ENCODE results near the gene FER. TPM values are rescaled to one million over a fixed set of nuclear protein-coding genes. Genes with fewer than 3 reads are reported as not detected.

Gene FER
- total RNA-seq, 2 experiments from 2014 or later, result 14.2 to 15.9 TPM

DNA sequence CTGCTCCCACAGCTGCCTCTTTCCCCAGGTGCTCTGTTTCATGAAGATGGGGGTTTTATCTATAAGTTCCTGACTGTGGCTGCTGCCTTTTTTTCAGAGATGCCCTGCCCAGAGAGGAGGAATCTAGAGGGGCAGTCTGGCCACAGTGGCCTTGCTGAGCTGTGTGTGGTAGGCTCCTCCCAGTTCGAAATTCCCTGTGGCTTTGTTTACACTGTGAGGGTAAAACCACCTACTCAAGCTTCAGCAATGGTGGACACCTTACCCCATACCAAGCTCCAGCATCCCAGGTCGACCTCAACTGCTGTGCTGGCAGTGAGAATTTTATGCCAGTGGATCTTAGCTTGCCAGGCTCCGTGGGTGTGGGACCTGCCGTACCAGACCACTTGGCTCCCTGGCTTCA is 250.0 kb downstream of the FER start:
- ChIA-PET CTCF (no interaction called here), POLR2A (no interaction called here)
- Mint-ChIP-seq H3K27ac (no peak overlapping the region), H3K4me1 (ENCODE audit: low read depth) (no peaks in the 10 kb centered on the region), H3K4me3 (no peak overlapping the region), H3K36me3 (ENCODE audit: low read depth) (peaks cover 40% of the 10 kb centered on the region), H3K27me3 (no peaks in the 10 kb centered on the region), H3K9me3 (peaks cover 10% of the 10 kb centered on the region)
- H3K4me1 ChIP-seq (ENCODE audit: insufficient read depth, low read length), result no peaks in the 10 kb centered on the region
- ATAC-seq (ENCODE audit: poor library complexity) (no peak), DNase-seq (no peak)
- TF ChIP-seq, protein P1, sequence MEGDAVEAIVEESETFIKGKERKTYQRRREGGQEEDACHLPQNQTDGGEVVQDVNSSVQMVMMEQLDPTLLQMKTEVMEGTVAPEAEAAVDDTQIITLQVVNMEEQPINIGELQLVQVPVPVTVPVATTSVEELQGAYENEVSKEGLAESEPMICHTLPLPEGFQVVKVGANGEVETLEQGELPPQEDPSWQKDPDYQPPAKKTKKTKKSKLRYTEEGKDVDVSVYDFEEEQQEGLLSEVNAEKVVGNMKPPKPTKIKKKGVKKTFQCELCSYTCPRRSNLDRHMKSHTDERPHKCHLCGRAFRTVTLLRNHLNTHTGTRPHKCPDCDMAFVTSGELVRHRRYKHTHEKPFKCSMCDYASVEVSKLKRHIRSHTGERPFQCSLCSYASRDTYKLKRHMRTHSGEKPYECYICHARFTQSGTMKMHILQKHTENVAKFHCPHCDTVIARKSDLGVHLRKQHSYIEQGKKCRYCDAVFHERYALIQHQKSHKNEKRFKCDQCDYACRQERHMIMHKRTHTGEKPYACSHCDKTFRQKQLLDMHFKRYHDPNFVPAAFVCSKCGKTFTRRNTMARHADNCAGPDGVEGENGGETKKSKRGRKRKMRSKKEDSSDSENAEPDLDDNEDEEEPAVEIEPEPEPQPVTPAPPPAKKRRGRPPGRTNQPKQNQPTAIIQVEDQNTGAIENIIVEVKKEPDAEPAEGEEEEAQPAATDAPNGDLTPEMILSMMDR (IDR thresholded peaks at IDR 0.05), result no peak
- no peaks in the 10 kb centered on the region for H3K36me3 ChIP-seq (ENCODE audit: insufficient read depth, low read length)
- intact Hi-C loops (cut with DNase I, micrococcal nuclease), result no loop called here
- H3K27ac ChIP-seq (ENCODE audit: low read depth in 1 of 2, low read length in 2 of 2), result no peak overlapping the region
- no peak overlapping the region for H3K4me3 ChIP-seq (ENCODE audit: low read length)
- H3K27me3 ChIP-seq (ENCODE audit: control insufficient read depth in 1 of 2, insufficient read depth in 2 of 2, low read length in 2 of 2), result no peaks in the 10 kb centered on the region
- peaks cover 0 to 23% of the 10 kb centered on the region in 2 experiments for H3K9me3 ChIP-seq (ENCODE audit: control insufficient read depth in 1 of 2, insufficient read depth in 1 of 2, low read length in 2 of 2)

DNA sequence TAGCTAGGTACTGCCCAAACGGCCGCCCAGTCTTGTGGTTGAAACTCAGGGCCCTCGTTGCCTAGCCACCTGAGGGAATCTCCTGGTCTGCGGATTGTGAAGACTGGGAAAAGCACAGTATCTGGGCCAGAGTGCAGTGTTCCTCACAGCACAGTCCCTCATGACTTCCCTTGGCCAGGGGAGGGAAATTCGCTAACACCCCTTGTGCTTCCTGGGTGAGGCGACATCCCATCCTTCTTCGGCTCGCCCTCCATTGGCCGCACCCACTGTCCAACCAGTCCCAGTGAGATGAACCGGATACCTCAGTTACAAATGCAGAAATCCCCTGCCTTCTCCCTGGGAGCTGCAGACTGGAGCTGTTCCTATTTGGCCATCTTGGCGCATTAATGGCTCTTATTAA is 250.5 kb downstream of the FER start:
- Mint-ChIP-seq H3K4me1 (ENCODE audit: low read depth) (no peaks in the 10 kb centered on the region), H3K9me3 (peaks cover 10% of the 10 kb centered on the region), H3K27me3 (no peaks in the 10 kb centered on the region), H3K4me3 (no peak overlapping the region), H3K36me3 (ENCODE audit: low read depth) (peaks cover 40% of the 10 kb centered on the region), H3K27ac (no peak overlapping the region)
- Histone ChIP-seq H3K4me1 (ENCODE audit: insufficient read depth, low read length) (no peaks in the 10 kb centered on the region), H3K27me3 (ENCODE audit: control insufficient read depth in 1 of 2, insufficient read depth in 2 of 2, low read length in 2 of 2) (no peaks in the 10 kb centered on the region), H3K4me3 (ENCODE audit: low read length) (no peak overlapping the region), H3K9me3 (ENCODE audit: control insufficient read depth in 1 of 2, insufficient read depth in 1 of 2, low read length in 2 of 2) (peaks cover 0 to 18% of the 10 kb centered on the region in 2 experiments), H3K36me3 (ENCODE audit: insufficient read depth, low read length) (no peaks in the 10 kb centered on the region), H3K27ac (ENCODE audit: low read depth in 1 of 2, low read length in 2 of 2) (no peak overlapping the region)
- TF ChIP-seq, protein P1 (IDR thresholded peaks at IDR 0.05), result no peak
- ATAC-seq (ENCODE audit: poor library complexity) (no peak), DNase-seq (no peak)
- intact Hi-C loops (cut with DNase I, micrococcal nuclease), result no loop called here
- ChIA-PET POLR2A (no interaction called here), CTCF (no interaction called here)

DNA sequence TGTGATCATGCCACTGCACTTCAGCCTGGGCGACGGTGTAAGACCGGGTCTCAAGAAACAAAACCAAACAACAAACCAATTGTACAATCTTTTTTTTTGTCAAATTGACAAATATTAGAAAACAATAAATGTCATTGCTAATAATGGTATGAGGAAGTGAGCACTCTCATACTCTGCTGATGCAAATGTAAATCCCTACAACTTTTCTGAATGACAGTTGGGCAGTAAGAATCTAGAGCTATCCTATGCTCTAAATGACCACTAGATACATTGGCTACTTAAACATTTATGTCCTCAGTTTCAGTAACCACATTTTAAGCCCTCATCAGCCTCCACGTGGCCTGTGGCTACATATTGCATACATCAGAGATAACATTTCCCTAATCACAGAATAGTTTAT is 256.2 kb downstream of the FER start:
- no peak overlapping the region for H3K4me3 ChIP-seq (ENCODE audit: low read length)
- H3K27ac ChIP-seq (ENCODE audit: low read depth in 1 of 2, low read length in 2 of 2), result no peak overlapping the region
- intact Hi-C loops (cut with DNase I, micrococcal nuclease), result no loop called here
- DNase-seq, result no peak
- no peaks in the 10 kb centered on the region for H3K4me1 ChIP-seq (ENCODE audit: insufficient read depth, low read length)
- ATAC-seq (ENCODE audit: poor library complexity), result no peak
- H3K9me3 Mint-ChIP-seq, result no peaks in the 10 kb centered on the region
- TF ChIP-seq, protein P1 (IDR thresholded peaks at IDR 0.05), result no peak
- H3K9me3 ChIP-seq (ENCODE audit: control insufficient read depth in 1 of 2, insufficient read depth in 1 of 2, low read length in 2 of 2), result no peaks in the 10 kb centered on the region
- H3K27ac Mint-ChIP-seq, result no peak overlapping the region
- no peaks in the 10 kb centered on the region for H3K36me3 Mint-ChIP-seq (ENCODE audit: low read depth)
- CTCF ChIA-PET, result no interaction called here
- H3K4me1 Mint-ChIP-seq (ENCODE audit: low read depth), result no peaks in the 10 kb centered on the region
- H3K27me3 Mint-ChIP-seq, result no peaks in the 10 kb centered on the region
- POLR2A ChIA-PET, result no interaction called here
- H3K4me3 Mint-ChIP-seq, result no peak overlapping the region
- H3K36me3 ChIP-seq (ENCODE audit: insufficient read depth, low read length), result no peaks in the 10 kb centered on the region
- H3K27me3 ChIP-seq (ENCODE audit: control insufficient read depth in 1 of 2, insufficient read depth in 2 of 2, low read length in 2 of 2), result no peaks in the 10 kb centered on the region
